Psoas muscle (tissue), 8 donors: Measurements from ENCODE around the gene BRIX1. TPM values are rescaled to one million over a fixed set of nuclear protein-coding genes. Genes with fewer than 3 reads are reported as not detected.
"Not testable (repeated sequence)": the region's sequence is repeated elsewhere in the genome, so short reads cannot be mapped to it uniquely, and the experiment has no call there.

Experiments
- ATAC-seq, 4 donors: fragments of 200-7000 bp; cut with Tn5 transposase; one replicate each; pipeline ENCODE4 v1.9.1; 2020; ENCODE audit warnings: moderate library complexity in 3 of 4, mild to moderate bottlenecking in 2 of 4
- DNase-seq, 2 donors: peaks; one replicate each; pipeline ENCODE4 v3.0.0-alpha.2; 2020
- H3K27ac ChIP-seq: fragments of 200-600 bp; one replicate; pipeline ENCODE4 v1.8.0; 2022
- H3K27me3 ChIP-seq, 3 donors: fragments of 200-600 bp in 1 of 3; one replicate each; pipeline versions ENCODE4 v1.6.1 to v1.8.0; 2013 to 2022; ENCODE audit warnings: low read length in 2 of 3, mild to moderate bottlenecking in 2 of 3, moderate library complexity in 1 of 3; ENCODE audit not compliant: insufficient read depth in 3 of 3
- H3K36me3 ChIP-seq, 2 donors: fragments of 200-600 bp in 1 of 2; one replicate each; pipeline versions ENCODE4 v1.6.1 to v1.8.0; 2013 to 2022; ENCODE audit warnings: low read depth in 1 of 2, mild to moderate bottlenecking in 1 of 2, moderate library complexity in 1 of 2; ENCODE audit not compliant: insufficient read depth in 1 of 2
- H3K4me1 ChIP-seq: fragments of 200-600 bp; one replicate; pipeline ENCODE4 v1.8.0; 2022
- H3K4me3 ChIP-seq: fragments of 200-600 bp; one replicate; pipeline ENCODE4 v1.8.0; 2022; ENCODE audit warnings: mild to moderate bottlenecking
- H3K9me3 ChIP-seq: fragments of 200-600 bp; one replicate; pipeline ENCODE4 v1.8.0; 2022
- CTCF ChIP-seq: fragments of 200-600 bp; IDR thresholded peaks from one replicate; pipeline ENCODE4 v1.8.0; 2022; ENCODE audit warnings: antibody characterized with exemption
- WGBS, 3 donors: extraction: QIAGEN DNeasy Blood & Tissue Kit; methylation state at CpG; one replicate each; pipeline versions ENCODE4 v1.1.6 to v1.1.7; 2013; 5-methylcytosine and 5-hydroxymethylcytosine counted together
- intact Hi-C, 2 donors: fragments of 100-400 bp; cut with DNase I; formaldehyde crosslinking; loops; one replicate each; pipeline versions ENCODE4 v1.11.0 to v1.14.2; 2022
- polyA plus RNA-seq, 3 donors: library from polyadenylated mRNA; stranded (reverse); fragments of 200-250 nt; gene quantifications; one replicate each; pipeline ENCODE4 v1.2.3, GENCODE V29; 2013
- total RNA-seq, 4 donors: library from RNA; stranded (reverse); fragmentation: NEBNext Ultra II Directional in 2 of 4; extraction: Animal tissue kit (Norgen Biotek cat#: 25700) in 2 of 4; gene quantifications; one replicate each; pipeline versions ENCODE4 v1.2.1 to v1.2.4, GENCODE V29; 2021 to 2023
- donor health status: healthy with polysubstance abuse.
- donor health status: DM: no; HTN: no; CAD: no; lungs with moderate emphysema.
- donor health status: Bipolar disorder and iron deficiency.
- donor health status: healthy.
- donor health status: DM: yes; HTN: yes; CAD: no.
- donor health status: DM: no; HTN: no; CAD: no.
- donor health status: DM: no; HTN: no; CAD: no.
- donor health status: DM: yes; HTN: yes; CAD: no.

The BRIX1 gene
- total and polyA plus RNA-seq, 7 donors = 11.3 to 36.8 (median 21.1) TPM

- Histone ChIP-seq H3K27ac (no peak overlapping the region), H3K4me1 (no peaks in the 10 kb centered on the region), H3K9me3 (no peaks in the 10 kb centered on the region), H3K36me3 (no peaks in the 10 kb centered on the region), H3K4me3 (no peak overlapping the region), H3K27me3 (no peaks in the 10 kb centered on the region)
- ATAC-seq (no peak), DNase-seq (no peak)
- intact Hi-C loops = no loop called here
- no peak for TF ChIP-seq CTCF
- 93 to 96% (median 96%) methylated on average over 4 of the region's 4 CpGs for WGBS, 3 donors
Observed at GRCh38 chr5:34967540-34967939, 52.0 kb downstream of the BRIX1 start.

DNA sequence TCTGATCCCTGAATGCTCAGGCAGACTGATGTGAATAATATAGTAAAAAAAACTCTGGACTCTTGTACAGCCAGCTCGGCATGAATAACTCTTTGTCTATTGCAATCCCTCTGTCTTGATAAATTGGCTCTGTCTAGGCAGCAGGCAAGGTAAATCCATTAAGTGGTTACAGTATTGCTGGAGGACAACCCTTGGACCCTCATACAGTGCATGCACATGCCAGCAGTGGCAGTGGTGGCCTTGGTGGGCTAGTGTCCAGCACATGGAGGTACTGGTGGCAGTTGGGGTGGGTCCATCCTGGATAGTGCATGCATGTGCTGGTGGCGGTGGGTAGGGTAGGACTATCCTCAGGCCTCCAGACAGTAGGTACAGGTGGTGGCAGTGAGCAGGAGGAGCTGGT is 52.7 kb downstream of the BRIX1 start:
- no peak overlapping the region for H3K27ac ChIP-seq
- H3K36me3 ChIP-seq = no peaks in the 10 kb centered on the region
- 91 to 96% (median 96%) methylated on average over 2 of the region's 2 CpGs for WGBS, 3 donors
- no peaks in the 10 kb centered on the region for H3K9me3 ChIP-seq
- no peak for TF ChIP-seq CTCF
- no peak for DNase-seq
- no peak overlapping the region for H3K4me3 ChIP-seq
- intact Hi-C loops = no loop called here
- ATAC-seq = no peak
- H3K4me1 ChIP-seq = no peaks in the 10 kb centered on the region
- H3K27me3 ChIP-seq = no peaks in the 10 kb centered on the region

- intact Hi-C loops = no loop called here
- H3K4me3 ChIP-seq = no peak overlapping the region
- no peaks in the 10 kb centered on the region for H3K27me3 ChIP-seq
- no peak for DNase-seq
- H3K27ac ChIP-seq = no peak overlapping the region
- no peaks in the 10 kb centered on the region for H3K4me1 ChIP-seq
- ATAC-seq = no peak
- 57 to 79% (median 74%) methylated on average over 1 of the region's 1 CpG for WGBS, 3 donors
- H3K36me3 ChIP-seq = no peaks in the 10 kb centered on the region
- no peaks in the 10 kb centered on the region for H3K9me3 ChIP-seq
- TF ChIP-seq CTCF = no peak
Observed at GRCh38 chr5:34970552-34970951, 55.0 kb downstream of the BRIX1 start.

- H3K9me3 ChIP-seq, DNase-seq, H3K27me3 ChIP-seq, H3K27ac ChIP-seq, H3K4me3 ChIP-seq, intact Hi-C loops, ATAC-seq, H3K4me1 ChIP-seq, H3K36me3 ChIP-seq: not testable (repeated sequence)
- WGBS, 3 donors = 88 to 97% (median 95%) methylated on average over 2 of the region's 4 CpGs
Observed at GRCh38 chr5:34971655-34972054, 56.1 kb downstream of the BRIX1 start.

Other genes starting within 250 kb of the BRIX1 start
- gene TTC23L, start 76.5 kb upstream of the BRIX1 start, total RNA-seq = not detected
- gene TTC23L, start 76.5 kb upstream of the BRIX1 start, polyA plus RNA-seq = under 1 TPM in 1 of 3 donors, not detected in 2; 0.05 TPM
- gene RAD1, start 207 bp upstream of the BRIX1 start, total RNA-seq = 10 to 100 TPM; 16.6 to 20.0 (median 18.2) TPM
- gene RAD1, start 207 bp upstream of the BRIX1 start, polyA plus RNA-seq = 10 to 100 TPM; 15.8 to 43.1 (median 18.0) TPM
- 100 to 1,000 TPM in 1 of 4 donors, 10 to 100 TPM in 3; 58.4 to 113 (median 67.2) TPM for gene DNAJC21, start 13.8 kb downstream of the BRIX1 start, total RNA-seq
- 10 to 100 TPM; 49.3 to 86.2 (median 52.8) TPM for gene DNAJC21, start 13.8 kb downstream of the BRIX1 start, polyA plus RNA-seq
- not detected for gene AGXT2, start 132.2 kb downstream of the BRIX1 start, total RNA-seq
- gene AGXT2, start 132.2 kb downstream of the BRIX1 start, polyA plus RNA-seq = not detected